Renal cortex interstitium (tissue), 11 donors: ENCODE results near the gene ZNF385B. TPM values are rescaled to one million over a fixed set of nuclear protein-coding genes. Genes with fewer than 3 reads are reported as not detected.
"Not testable (repeated sequence)": the region's sequence is repeated elsewhere in the genome, so short reads cannot be mapped to it uniquely, and the experiment has no call there.

Experiments used
- DNase-seq, 11 donors: peaks; one replicate each; pipeline ENCODE4 v3.0.0-alpha.2; 2013; ENCODE audit warnings: low read depth in 9 of 11, low spot score in 4 of 11; ENCODE audit errors: extremely low read depth in 1 of 11
- polyA plus RNA-seq, 3 donors: library from polyadenylated mRNA; unstranded; fragments of 120-200 nt; gene quantifications; one replicate each; pipeline ENCODE4 v1.2.1, GENCODE V29; 2013; ENCODE audit not compliant: insufficient read length in 3 of 3

Gene ZNF385B
- polyA plus RNA-seq, 3 donors, result 13.1 to 18.5 (median 13.6) TPM

GRCh38 chr2:179814050-179814449 is 47.4 kb downstream of the ZNF385B start:
- DNase-seq, result no peak

DNA sequence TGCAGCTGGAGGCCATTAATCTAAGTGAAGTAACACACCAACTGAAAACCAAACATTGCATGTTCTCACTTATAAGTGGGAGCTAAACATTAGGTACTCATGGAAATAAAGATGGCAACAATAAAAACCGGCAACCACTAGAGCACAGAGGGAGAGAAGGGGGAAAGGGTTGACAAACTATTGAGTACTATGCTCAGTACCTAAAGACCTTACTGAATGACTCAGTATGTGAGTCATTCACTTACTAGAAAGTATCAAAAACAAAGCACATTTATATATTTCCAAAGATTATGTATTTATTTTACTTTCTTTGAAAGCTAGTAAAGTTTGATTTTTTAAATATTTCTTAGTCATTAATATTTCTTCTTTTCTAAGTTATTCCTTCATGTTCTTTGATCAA is 48.9 kb downstream of the ZNF385B start:
- no peak for DNase-seq

- DNase-seq, result no peak
Observed at GRCh38 chr2:179811042-179811441, 50.4 kb downstream of the ZNF385B start.

GRCh38 chr2:179809606-179810005 is 51.8 kb downstream of the ZNF385B start:
- DNase-seq, result no peak

DNA sequence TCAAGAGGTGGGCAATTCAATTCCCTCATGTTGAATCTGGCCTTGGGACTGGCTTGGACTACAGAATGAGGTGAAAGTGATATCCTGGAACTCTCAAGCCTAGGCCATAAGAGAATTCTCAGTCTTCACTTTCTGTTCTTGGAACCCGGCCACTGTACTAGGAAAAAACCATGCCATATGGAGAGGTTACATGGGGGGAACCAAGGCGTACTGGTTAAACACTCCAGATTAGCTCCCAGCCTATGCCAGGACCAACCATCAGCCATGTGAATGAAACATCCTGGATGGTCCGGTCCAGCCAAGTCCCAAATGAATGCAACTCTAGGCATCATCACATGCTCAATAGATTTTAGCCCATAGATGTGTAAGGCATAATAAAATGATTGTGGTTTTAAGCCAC is 56.4 kb downstream of the ZNF385B start:
- no peak for DNase-seq

GRCh38 chr2:179804206-179804605 is 57.2 kb downstream of the ZNF385B start:
- no peak for DNase-seq

DNA sequence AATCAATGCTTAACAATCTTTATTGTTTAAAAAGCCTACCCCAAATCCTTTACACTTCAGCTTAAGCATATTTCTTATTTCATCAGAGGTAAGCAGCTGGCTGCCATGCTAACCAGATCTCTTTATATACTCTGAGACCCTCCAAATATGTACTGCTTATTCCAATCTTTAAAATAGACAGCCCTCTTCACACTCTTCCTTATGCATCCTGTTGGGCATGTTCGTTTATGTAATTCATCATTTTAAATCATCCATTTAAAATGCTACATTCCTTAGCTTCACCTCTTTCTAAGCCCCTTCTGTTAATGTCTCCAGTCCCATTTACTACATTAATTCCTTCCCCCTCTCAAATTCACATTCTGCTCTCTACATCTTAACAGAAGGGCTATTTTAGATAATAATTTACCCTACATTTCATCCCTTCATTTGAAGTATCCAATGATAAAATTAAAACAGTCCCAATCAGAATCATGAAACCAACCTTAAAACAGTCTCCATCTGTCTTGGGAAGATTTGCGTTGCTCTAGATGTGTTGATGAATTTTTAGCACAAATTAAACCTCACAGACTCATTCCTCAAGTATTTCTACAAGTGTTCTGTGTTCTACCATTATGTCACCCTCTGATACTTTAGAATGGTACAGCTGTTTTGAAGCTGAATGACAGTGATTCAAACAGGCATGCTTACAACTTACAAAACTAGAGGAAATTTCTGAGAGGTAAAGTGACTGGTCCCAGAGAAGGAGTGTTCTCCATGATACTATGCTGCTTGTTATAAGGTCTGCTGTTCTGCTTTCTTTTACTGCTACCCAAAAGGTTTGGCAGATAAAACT is 59.1 kb downstream of the ZNF385B start:
- DNase-seq, result no peak

DNA sequence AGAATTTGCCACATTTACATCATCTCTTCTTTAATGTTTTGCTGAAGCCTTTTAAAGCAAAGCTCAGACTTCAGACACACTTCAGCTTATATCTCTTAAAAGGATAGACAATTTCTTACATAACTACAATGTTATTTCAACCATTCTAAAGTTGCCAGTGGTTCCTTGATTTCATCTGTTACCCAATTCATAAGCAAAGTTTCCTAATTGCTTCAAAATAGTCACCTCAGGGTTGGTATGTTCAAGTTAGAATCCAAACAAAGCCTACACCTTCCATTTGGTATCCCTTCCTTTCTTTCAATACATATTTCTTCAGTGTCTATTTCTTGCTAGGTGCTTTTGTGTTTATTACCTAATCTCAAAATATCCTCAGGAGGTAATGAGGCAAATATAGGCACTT is 60.6 kb downstream of the ZNF385B start:
- DNase-seq, result no peak

GRCh38 chr2:179796213-179797007 is 65.0 kb downstream of the ZNF385B start:
- no peak for DNase-seq

DNA sequence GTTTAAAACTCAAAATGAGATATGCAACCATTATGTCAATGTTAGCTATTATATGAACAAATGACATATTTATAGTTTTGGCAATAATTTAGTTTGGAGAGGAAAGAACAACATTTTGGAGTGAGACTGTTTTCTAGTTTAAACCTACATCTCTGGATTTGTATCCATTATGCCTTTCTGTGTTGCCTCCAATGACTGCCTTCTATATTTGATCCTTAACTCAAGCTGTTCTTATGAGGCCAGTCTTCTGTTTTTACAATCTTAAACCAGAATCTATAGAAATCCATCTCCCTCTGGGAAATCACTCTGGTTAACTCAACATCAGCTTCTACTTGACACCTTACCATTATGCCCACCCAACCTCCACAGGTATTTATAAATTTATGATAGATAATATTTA is 67.5 kb downstream of the ZNF385B start:
- DNase-seq, result no peak

DNA sequence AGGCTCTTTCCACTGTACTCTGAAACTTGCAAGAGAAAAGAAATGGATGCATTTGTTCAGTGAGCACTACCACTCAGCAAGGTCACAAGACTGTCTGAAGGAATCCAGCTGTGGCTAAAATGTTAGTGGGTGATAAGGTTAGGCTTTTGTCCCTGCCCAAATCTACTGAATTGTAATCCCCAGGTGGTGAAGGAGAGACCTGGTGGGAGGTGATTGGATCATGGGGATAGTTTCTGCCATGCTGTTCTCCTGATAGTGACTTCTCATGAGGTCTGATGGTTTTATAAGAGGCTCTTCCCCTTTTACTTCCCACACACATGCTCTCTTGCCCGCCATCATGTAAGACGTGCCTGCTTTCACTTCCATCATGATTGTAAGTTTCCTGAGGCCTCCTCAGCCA is 68.2 kb downstream of the ZNF385B start:
- DNase-seq, result no peak

DNA sequence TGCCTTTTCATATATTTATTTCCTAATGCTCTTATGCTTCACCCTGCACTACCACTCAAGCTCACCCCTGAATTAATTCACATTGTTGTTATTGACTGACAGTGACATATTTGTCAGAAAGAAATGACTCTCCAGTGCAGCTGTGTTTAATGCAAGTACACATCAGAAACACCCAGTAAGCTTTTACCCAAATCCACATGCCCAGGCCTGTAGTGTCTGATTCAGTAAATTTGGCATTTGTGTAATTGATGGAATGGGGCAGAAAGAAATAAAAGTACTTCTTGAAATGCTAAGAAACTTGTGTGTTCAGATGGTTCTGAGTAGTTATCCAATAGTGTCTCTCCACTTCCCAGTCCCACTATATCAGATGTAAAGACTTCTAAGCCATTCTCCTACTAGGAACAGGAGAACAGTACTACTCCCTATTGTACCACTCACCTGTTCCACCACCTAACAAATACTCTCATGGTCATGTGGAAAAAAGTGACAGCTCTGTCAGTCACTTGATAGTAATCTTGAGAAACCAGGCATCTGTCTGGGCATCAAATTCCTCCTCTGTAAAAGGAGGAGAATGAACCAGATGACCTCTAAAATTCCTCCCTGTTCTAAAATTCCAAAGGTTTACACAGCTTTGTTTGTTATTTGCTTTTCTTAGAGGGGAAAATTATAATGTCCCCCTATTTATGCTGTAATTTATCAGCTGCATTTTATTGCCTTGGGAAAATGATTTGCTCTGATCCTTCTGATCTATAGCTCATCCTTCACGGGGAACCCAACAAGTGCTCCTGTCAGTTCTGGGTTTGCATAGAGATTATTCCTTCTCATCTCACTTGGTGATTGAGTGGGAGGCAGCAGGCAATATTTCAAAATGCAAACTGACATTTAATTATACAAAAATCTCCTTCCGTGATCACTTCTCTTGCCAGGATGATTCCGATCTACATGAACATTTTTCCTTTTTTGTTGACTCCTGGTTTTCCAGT is 70.9 kb downstream of the ZNF385B start:
- DNase-seq, result no peak

DNA sequence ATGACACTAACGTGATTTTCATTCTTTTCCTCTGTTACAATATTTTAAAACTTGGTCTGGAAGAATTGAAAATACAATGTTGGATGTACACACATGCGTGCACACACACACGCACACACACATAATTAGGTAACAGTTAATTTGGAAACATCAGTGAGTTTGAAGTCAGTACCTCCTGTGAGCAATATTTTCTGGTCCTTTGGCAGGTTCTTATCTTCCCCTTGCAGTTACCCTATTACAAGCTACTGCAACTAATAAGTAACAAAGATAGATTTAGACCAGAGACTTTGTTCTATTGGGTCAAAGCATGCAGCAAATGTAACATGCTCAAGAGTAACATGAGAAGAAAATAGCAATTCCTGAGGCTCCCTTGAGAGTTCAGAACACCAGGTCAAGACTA is 73.3 kb downstream of the ZNF385B start:
- no peak for DNase-seq

DNA sequence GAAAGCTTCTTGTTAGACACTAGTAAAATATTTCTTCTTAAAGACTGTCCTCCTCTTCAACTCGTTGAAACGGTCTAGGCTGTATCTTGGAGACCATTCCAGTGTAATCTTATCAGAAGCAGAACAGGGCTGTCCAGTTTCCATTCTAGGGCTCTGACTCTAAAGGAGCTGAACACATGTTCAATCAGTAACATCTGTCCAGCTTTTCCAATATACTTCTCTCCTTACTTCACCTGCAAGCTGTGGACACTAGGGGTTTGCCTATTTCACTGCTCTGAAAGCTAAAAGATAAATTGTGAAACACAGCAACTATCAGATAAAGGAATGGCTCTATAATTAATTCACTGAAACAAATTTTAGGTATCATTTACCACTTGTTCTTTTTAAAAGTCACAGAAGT is 73.8 kb downstream of the ZNF385B start:
- DNase-seq, result no peak

DNA sequence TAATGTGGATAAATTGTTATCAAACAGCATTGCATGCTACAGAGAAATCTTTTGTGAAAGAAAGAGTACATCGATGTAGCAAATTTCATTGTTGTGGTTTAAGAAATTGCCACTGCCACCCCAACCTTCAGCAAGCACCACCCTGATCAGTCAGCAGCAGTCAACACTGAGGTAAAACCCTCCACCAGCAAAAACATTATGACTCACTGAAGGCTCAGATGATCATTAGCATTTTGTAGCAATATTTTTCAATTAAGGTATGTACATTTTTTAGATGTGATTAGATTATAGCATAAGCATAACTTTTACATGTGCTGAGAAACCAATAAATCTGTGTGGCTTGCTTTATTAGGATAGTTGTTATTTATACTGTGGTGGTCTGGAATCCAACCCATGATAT is 75.5 kb downstream of the ZNF385B start:
- DNase-seq, result no peak

- not testable (repeated sequence) for DNase-seq
Observed at GRCh38 chr2:179782346-179782745, 79.1 kb downstream of the ZNF385B start.

GRCh38 chr2:179773986-179774385 is 87.4 kb downstream of the ZNF385B start:
- no peak for DNase-seq

GRCh38 chr2:179772346-179772745 is 89.1 kb downstream of the ZNF385B start:
- DNase-seq, result no peak

DNA sequence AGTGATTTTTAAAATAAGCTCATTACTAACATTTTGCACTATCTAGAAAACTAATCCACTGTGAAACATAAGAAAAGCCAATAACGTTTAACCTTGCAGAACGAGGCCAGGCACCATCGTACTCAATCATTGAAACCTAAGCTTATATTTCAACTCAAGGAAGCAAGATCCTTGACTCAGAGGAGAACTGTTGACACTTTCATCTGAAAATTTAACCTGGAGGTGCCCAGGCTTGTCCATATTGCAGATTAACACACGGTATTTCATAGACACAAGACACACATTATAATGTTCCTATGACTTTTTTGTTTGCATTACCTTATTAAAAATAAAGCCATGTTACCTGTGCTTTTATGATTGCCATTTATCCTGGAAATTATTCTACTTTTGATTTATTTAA is 89.6 kb downstream of the ZNF385B start:
- no peak for DNase-seq
